WTC11 (cell line): Measurements from ENCODE around the gene SRSF6.

Source experiments
- CTCF ChIP-seq: fragments of 200-600 bp; IDR thresholded peaks from 2 replicates; pipeline ENCODE4 v1.8.0; 2022; ENCODE audit warnings: antibody characterized with exemption
- E2F1 ChIP-seq: sonication (generic); formaldehyde crosslinking; IDR thresholded peaks from 2 replicates; pipeline ENCODE4 v1.8.0; 2022; ENCODE audit warnings: mild to moderate bottlenecking, missing genetic modification reagents
- HMGXB4 ChIP-seq: sonication (generic); formaldehyde crosslinking; IDR thresholded peaks from 2 replicates; pipeline ENCODE4 v1.8.1; 2023; ENCODE audit warnings: mild to moderate bottlenecking, moderate library complexity, missing genetic modification reagents
- NR3C1 ChIP-seq: sonication (generic); formaldehyde crosslinking; conservative IDR thresholded peaks from 2 replicates; pipeline ENCODE4 v1.8.1; 2023; ENCODE audit warnings: low read depth, mild to moderate bottlenecking, missing genetic modification reagents
- PRRX2 ChIP-seq: fragments of 250-450 bp; sonication (Bioruptor Pico); IDR thresholded peaks from 2 replicates; pipeline ENCODE4 v1.8.0; 2021; ENCODE audit warnings: mild to moderate bottlenecking
- SP1 ChIP-seq: sonication (generic); formaldehyde crosslinking; conservative IDR thresholded peaks from 2 replicates; pipeline ENCODE4 v1.8.1; 2022; ENCODE audit warnings: missing genetic modification reagents
- TEAD4 ChIP-seq: sonication (generic); formaldehyde crosslinking; IDR thresholded peaks from 2 replicates; pipeline ENCODE4 v1.8.0; 2022; ENCODE audit warnings: mild to moderate bottlenecking, missing genetic modification reagents
- TP53 ChIP-seq: sonication (generic); formaldehyde crosslinking; IDR thresholded peaks from 2 replicates; pipeline ENCODE4 v1.8.1; 2023; ENCODE audit warnings: mild to moderate bottlenecking, missing genetic modification reagents
- USF1 ChIP-seq: sonication (generic); formaldehyde crosslinking; IDR thresholded peaks from 2 replicates; pipeline ENCODE4 v1.8.0; 2022; ENCODE audit warnings: mild to moderate bottlenecking, missing genetic modification reagents
- USF2 ChIP-seq: sonication (generic); formaldehyde crosslinking; IDR thresholded peaks from 2 replicates; pipeline ENCODE4 v1.8.1; 2023; ENCODE audit warnings: mild to moderate bottlenecking, missing genetic modification reagents, moderate library complexity
- ZNF121 ChIP-seq: sonication (generic); formaldehyde crosslinking; IDR thresholded peaks from 2 replicates; pipeline ENCODE4 v1.8.0; 2023; ENCODE audit warnings: missing genetic modification reagents
- ZNF138 ChIP-seq: sonication (generic); formaldehyde crosslinking; conservative IDR thresholded peaks from 2 replicates; pipeline ENCODE4 v1.8.1; 2022; ENCODE audit warnings: mild to moderate bottlenecking, moderate library complexity, missing genetic modification reagents
- ZNF281 ChIP-seq: sonication (generic); formaldehyde crosslinking; IDR thresholded peaks from 2 replicates; pipeline ENCODE4 v1.8.0; 2023; ENCODE audit warnings: mild to moderate bottlenecking, missing genetic modification reagents

GRCh38 chr20:43409577-43409913 lies 48.2 kb upstream of the SRSF6 start:
- TF ChIP-seq SP1, result no peak
- no peak for TF ChIP-seq TP53 (CRISPR knock-in tag)
- TF ChIP-seq CTCF, result no peak; the same call in 1 of the 2 replicates
- no peak for TF ChIP-seq ZNF281 (CRISPR knock-in tag)
- TF ChIP-seq ZNF121 (CRISPR knock-in tag), result no peak
- no peak for TF ChIP-seq TEAD4
- no peak for TF ChIP-seq ZNF138 (CRISPR knock-in tag)
- TF ChIP-seq USF1, result no peak
- TF ChIP-seq NR3C1 (CRISPR knock-in tag), result no peak
- TF ChIP-seq HMGXB4 (CRISPR knock-in tag), result no peak
- no peak for TF ChIP-seq E2F1 (CRISPR knock-in tag)
- TF ChIP-seq PRRX2 (CRISPR knock-in tag), result no peak
- TF ChIP-seq USF2 (CRISPR knock-in tag), result no peak
